H1 (cell line): ENCODE measurements around the gene DSTYK.

Experiments
- E2F6 ChIP-seq: IDR thresholded peaks from 2 replicates; pipeline ENCODE4 v1.6.1; 2012; ENCODE audit warnings: inconsistent platforms
- EZH2 ChIP-seq: fragments of 200-600 bp; sonication (generic); IDR thresholded peaks from 2 replicates; pipeline ENCODE4 v1.7.1; 2012; ENCODE audit warnings: low read depth, mild to moderate bottlenecking, moderate library complexity, low read length, inconsistent platforms; ENCODE audit not compliant: severe bottlenecking
- POLR2AphosphoS5 ChIP-seq: IDR thresholded peaks from 2 replicates; pipeline ENCODE4 v1.6.1; 2011; ENCODE audit warnings: low read depth, low read length

GRCh38 chr1:205161076-205161475, 50.4 kb downstream of the DSTYK start:
- no peak for TF ChIP-seq POLR2AphosphoS5
- TF ChIP-seq E2F6 = no peak
- no peak for TF ChIP-seq EZH2
